Uterus (tissue), 2 donors: ENCODE results near the gene SLC35F5.

Source experiments
- POLR2A ChIP-seq, 2 donors: fragments of 450-650 bp; IDR thresholded peaks; one replicate each; pipeline ENCODE4 v1.6.1; 2016; ENCODE audit warnings: antibody characterized with exemption in 2 of 2, mild to moderate bottlenecking in 1 of 2, moderate library complexity in 1 of 2
- TF ChIP-seq, protein P1 (sequence below), 4 experiments: fragments of 200-600 bp in 2 of 4; fragments of 450-650 bp in 2 of 4; sonication (generic) in 2 of 4; IDR thresholded peaks; one replicate each; pipeline ENCODE4 v1.5.1; 2016 to 2019; ENCODE audit warnings: antibody characterized with exemption in 4 of 4, mild to moderate bottlenecking in 2 of 4, moderate library complexity in 1 of 4

- TF ChIP-seq POLR2A (IDR thresholded peaks at IDR 0.05) = no peak
- TF ChIP-seq, protein P1, sequence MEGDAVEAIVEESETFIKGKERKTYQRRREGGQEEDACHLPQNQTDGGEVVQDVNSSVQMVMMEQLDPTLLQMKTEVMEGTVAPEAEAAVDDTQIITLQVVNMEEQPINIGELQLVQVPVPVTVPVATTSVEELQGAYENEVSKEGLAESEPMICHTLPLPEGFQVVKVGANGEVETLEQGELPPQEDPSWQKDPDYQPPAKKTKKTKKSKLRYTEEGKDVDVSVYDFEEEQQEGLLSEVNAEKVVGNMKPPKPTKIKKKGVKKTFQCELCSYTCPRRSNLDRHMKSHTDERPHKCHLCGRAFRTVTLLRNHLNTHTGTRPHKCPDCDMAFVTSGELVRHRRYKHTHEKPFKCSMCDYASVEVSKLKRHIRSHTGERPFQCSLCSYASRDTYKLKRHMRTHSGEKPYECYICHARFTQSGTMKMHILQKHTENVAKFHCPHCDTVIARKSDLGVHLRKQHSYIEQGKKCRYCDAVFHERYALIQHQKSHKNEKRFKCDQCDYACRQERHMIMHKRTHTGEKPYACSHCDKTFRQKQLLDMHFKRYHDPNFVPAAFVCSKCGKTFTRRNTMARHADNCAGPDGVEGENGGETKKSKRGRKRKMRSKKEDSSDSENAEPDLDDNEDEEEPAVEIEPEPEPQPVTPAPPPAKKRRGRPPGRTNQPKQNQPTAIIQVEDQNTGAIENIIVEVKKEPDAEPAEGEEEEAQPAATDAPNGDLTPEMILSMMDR (IDR thresholded peaks at IDR 0.05) = no peak
Measured at GRCh38 chr2:113769555-113769954, 13.1 kb upstream of the SLC35F5 start.
